AML-193 (cell line): ENCODE measurements around the gene AXL.
"Not testable (repeated sequence)": the region's sequence is repeated elsewhere in the genome, so short reads cannot be mapped to it uniquely, and the experiment has no call there.

Source experiments
- DNase-seq, 2 experiments: peaks; one replicate each; lab custom pipeline; 2025; lab: John Stamatoyannopoulos, UW

AXL gene

DNA sequence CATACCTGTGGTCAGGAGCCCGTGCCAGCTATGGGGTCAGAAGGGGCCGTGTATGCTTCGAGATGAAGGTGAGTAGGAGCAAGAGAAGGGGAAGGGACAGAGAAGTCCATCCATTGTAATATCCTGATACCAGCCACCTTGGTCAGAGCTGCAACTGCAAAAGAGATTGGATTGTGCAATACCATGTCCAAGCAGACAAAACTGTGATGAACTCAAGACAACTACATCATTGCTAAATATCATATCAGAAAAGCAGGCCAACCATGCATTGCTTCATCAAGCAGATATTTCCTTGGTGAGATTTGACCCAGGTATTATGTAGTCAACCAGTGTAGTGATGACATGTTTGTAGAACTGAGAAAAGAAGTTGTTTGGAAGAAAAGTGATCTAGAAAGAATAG, 57.2 kb downstream of the AXL start:
- DNase-seq: peak; percentile 70 to 76

DNA sequence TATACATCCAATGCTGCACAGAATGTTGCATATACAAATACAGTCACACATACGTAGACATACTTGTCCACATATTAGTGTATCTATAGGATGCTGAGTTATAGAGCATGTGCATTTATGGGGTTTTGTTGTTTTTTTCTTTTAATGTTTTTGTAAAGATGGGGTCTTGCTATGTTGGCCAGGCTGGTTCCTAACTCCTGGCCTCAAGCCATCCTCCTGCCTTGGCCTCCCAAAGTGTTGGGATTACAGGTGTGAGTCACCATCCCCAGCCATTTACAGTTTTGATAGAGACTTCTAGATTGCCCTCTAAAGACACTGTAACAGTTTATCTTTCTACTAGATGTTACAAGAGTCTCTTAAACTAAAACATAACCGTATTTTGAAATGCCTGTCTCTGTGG, 59.5 kb downstream of the AXL start:
- DNase-seq: no peak

DNA sequence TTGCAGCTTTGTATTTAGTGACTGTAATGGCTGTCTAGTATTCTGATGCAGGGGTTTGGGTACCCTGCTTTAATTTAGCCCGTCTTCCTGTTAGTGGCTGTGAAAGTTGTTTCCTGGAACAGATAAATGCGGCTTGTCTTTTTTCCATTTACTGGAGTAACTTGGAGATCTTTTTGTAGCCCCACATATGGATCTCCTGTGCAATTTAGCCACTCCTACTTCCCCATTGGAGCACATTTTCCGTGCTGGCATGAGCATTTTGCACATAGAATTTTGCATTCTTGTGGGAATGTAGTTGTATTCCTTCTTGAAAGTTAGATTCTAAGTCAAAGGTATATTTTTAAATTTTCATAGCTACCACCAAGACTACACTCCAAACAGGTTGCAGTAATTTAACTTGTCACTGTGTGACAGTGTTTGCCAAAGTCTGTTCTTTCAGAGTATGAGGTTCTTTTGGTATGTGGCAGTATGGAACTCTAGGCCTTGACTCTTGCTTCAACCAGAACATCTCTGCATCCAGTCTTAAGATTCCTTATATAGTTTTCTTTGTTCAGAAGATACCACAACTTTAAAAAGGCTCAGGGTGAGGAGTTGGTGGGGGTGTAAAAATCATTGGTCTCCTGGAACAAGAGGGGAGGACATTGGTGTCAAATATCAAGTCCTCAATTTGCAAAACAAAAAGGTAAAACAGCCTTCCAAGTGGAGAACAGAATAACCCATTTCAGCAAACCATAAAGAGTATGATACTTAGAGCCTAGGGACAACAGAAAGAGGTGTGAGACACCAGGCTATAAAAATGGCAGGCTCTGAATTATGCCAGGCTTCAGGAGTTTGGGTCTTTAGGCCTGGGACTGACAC, 69.9 kb downstream of the AXL start:
- DNase-seq: no peak

DNA sequence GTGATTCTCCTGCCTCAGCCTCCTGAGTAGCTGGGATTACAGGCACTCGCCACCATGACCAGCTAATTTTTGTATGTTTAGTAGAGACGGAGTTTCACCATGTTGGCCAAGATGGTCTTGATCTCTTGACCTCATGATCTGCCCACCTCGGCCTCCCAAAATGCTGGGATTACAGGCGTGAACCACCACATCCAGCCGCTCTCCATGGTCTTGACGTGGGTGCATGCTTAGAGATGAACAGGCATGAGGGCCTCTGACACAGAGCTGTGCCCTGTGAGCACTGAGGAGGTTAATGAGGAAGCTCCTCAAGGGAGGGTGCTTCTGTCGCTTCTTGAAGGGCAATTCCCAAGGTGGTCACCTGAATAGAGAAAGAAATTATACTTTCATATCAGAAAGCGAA, 70.8 kb downstream of the AXL start:
- DNase-seq: not testable (repeated sequence)

DNA sequence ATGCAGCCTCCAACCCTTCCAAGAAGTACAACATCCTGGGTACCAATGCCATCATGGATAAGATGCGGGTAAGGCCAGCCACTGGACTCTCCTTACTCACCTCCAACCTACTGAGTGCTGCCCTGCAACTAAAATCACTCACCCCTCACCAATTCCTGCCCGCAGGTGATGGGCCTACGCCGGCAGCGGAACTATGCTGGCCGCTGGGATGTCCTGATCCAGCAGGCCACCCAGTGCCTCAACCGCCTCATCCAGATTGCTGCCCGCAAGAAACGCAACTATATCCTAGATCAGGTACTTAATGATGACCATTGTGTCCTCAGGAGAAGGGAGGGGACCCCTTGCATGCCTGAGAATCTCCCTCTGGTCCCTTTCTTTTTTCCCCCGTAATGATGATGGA, 75.4 kb downstream of the AXL start:
- DNase-seq: no peak

DNA sequence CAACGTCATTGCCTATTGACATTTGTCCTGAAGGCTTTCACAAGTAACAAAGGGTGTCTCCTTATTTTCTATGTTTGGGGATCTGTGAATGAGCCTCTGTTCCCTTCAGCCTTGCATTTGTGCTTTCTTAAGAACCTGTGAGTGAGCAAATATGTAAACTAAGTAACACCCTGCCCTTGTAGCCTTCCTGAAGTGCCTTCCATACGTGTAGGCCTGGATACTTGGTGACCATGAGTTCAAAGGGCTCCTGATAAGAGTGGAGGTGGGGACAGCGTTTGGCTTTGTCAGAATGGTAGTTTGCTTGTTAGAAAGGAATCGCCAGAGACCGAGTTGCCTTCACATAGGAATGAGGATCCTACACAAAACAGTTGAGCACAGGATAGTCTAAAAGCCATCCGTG, 76.5 kb downstream of the AXL start:
- no peak for DNase-seq

DNA sequence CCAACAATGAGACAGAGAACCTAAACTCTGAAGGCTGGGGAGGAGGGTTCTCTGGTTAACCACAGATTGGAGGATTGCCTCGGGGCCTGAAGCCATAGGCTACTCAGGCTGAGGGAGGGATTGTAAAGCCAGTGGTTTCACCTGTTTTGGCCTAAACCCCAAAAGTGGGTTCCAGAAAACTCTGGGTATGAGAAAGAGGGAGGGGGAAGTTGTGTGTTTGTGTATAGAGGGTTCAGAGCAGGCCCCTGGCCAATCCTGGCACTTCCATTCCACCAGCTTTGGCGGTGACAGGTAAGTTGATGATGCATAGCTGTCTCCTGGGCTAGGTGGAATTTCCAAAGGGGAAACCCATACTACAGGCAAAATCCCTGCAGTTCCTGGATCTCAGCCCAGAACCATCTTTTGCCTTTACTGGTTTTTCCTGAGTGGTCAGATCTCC, 77.4 kb downstream of the AXL start:
- DNase-seq: no peak

DNA sequence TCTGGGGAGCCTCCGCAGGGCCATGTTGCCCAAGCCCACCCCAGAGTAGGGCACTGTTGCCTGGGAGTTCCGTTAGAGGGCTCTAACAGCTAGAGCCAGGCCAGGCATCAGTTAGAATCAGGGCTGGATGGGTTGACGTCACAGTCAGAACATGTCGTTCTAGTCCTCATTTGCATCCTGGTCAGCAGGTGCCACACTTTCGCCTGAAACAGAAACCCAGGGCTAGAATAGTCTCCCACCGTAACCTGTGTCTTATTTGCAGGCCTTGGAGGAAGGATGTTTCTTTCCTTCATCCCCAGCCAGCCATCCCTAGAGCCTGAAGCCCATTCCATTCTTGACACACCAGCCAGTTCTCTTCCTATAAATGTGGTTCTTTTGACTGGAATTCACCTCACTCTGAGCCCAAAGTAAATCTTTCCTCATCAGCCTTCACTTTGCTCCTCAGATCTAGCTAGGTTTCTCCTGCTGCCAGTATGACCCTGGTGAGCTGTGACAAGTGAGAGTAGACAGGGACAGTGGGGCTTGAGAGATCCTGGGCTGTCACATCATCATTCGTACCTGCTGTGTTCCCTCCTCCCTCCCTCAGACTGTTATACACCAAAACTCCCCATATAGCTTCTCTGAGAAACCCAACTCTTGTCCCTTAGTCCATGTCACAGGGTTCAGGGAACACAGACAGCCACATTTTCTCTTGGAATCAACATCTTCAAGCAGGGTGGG, 78.8 kb downstream of the AXL start:
- no peak for DNase-seq

DNA sequence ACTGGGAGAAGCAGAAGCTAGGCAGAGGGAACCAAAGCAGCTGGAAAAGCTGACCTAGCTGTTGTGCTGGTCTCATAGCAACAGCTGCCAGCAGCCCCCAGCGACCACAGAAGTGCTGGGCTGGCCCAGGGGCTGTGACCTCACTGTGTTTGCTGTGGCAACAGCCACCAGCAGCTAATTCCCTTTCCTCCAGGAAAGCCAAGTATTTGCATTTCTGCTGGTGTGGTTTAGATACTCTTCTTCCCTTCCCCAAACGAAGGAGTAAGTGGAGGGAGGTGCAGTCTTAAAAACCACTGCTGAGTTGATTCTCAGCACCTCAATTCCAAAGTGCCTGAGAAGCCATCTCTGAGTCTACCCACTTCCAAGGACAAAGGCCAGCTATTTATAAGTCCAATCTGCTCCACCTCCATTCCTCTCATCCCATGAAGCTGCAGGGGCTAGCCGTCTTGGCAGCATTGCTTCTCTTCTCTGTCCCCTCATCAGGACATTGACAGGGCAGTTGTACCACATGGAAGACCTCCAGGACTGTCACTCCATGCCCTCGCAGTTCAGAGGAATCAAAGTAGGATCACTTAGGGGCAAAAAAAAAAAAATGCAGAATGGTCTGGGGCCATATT, 79.4 kb downstream of the AXL start:
- no peak for DNase-seq

DNA sequence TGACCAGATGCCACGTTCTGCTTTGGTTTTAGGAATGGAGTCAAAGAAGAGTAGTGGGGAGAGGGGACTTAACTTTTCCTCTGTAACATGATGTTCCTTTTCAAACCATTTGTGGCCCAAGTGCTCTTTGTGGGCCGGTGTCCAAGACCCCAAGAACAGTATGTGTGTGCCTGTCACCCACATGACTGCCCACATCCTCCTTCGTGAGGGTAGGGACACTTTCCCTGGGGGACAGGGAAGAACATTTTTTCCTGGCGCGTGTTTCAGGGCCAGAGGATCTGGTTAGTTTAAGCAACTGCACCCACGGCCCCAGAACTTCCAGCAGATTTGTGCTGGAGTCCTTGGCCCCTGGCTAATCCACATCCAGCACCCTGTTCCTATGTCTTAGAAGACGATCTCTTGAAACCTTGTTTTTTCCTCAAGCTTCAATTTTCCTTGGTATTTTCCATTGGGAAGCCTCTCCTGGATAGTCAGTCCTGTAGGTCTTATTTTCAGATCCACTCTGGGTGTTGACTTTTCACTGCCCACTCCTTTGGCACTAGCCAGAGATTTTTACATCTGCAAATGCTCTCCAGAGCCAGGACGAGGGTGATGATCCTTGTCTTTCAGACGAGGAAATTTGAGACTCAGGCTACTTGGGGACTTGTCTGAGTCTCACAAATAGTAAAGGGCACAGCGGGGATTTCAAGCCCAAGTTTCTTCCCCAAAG, 80.2 kb downstream of the AXL start:
- DNase-seq: no peak

DNA sequence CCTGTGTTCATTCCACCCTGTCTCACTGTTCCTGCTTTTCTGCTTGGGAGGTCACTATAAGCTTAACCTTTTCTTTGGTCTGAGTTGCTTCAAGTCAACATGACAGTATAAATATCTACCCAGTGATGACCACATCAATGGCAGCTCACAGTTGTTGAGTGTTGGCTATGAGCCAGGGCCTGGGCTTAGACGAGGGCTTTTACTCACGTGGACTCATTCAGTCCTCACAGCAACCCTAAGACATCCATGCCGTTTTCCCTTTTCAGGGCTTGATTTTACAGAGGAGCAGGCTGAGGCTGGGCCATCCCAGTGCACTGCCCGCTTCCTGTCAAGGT, 80.7 kb downstream of the AXL start:
- DNase-seq: no peak

DNA sequence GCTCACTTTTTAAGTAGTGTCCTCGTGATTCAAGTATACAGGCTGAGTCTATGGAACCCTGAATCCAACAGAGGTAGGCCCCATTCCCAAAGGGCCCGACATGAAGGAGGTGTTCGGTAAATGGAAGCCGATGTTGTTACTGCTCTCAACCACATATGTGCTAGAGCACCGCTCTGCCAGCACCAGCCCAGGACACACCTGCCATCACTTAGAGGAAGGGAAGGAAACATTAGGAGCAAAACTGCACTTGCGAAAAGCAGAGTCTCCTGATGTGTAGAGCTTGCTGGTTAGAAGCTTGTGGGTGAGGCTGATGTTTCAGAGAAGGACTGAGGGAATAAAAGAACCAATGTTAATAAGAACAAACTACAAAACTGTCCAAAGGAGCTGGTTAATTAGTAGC, 81.5 kb downstream of the AXL start:
- DNase-seq: no peak

DNA sequence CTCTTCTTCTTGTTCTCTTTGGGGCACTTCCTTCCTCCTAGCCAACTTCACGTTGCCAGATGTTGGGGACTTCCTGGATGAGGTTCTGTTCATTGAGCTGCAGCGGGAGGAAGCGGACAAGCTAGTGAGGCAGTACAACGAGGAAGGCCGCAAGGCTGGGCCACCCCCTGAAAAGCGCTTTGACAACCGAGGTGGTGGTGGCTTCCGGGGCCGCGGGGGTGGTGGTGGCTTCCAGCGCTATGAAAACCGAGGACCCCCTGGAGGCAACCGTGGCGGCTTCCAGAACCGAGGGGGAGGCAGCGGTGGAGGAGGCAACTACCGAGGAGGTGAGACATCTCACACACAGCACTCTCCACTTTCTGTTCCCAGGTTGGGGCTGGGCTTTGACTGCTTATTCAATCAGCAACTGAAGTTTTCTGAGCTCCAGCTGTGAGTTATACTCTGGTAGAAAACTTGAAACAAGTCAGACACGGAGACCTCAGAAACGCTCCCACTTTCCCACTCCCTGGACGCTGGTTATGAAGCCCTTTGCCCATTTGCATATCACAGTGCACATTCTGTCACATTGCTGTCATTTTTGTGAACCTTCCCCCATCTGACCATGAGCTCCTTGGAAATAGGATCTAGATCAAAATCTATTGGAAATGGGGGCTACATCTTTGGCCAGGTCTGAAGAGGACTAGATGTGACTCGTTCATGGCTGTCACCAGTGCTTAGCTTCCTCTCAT, 83.8 kb downstream of the AXL start:
- DNase-seq: no peak

DNA sequence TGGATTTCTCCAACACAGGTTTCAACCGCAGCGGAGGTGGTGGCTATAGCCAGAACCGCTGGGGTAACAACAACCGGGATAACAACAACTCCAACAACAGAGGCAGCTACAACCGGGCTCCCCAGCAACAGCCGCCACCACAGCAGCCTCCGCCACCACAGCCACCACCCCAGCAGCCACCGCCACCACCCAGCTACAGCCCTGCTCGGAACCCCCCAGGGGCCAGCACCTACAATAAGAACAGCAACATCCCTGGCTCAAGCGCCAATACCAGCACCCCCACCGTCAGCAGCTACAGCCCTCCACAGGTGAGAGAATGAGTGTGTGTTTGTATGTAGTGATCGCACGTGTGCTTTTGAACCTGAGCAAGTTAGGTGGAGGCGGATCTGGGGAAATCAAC, 84.9 kb downstream of the AXL start:
- no peak for DNase-seq

DNA sequence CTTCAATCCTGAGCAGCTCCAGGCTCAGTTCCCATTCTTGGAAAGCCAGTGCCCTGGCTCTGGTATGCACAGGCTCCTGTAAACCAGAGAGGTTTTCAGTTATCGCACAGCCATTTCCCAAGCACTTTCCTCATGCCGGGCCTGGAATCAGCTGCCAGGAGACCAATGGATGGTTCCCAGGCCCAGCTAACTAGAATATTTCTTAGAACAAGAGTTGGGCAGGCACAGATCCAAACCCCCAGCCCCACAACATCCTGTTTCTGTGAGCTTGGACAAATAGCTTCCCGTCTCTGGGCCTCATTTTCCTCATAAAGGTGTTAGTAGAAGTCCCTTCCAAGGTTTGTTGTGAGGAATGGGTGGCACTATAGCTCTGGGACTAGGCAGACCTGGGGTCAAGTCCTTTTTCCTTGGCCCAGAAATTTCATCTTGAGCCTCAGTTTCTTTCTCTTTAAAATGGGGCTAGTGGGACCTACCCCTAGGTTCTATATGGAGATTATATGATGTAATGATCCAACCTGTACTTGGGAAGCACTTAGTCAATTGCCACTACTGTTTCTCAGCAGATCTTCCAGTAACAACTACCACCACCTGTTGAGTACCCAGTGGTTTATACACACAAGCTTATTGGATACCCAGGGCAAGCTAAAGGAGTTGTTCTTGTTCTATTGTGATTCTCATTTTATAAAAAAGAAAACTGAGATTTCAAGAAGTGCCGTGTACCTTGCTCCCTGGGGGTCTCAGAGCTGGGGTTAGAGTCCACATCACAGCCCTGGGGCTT, 85.9 kb downstream of the AXL start:
- DNase-seq: no peak

DNA sequence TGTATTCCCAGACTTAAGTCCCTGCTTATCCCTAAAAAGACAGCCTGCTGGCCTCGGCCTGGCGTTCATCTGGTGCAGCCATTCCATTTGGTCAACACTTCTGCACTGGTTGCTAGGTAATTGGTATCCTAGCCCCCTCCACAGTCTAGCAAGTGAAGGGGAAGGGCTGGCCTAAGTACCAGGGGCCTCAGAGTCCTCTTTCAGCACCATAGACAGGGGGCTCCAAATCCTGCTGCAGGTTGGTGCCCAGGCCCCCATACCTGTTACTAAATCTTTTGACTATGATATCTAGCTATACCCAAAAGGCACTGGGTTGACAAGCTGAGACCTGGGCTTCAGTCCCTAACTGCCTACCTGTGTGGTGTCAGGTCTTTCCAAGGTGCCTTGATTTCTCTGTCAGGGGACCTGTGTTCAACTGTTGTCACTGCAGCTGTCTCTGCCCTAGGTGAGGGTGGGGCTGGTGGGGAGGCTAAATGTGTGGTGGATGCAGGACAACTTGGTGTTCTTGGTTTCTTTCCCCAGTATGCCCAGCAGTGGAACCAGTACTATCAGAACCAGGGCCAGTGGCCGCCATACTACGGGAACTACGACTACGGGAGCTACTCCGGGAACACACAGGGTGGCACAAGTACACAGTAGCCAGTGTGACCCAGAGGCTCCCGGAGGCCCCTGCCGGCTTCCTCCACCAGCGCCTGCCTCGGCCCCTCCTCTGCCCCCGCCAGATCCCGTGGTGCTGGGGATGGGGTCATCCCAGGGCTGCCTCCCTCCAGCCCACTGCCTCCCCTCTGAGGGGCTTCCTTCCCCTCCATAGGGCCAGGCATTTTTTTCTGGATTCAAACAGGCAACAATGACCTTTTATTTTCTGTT, 87.1 kb downstream of the AXL start:
- DNase-seq: no peak

DNA sequence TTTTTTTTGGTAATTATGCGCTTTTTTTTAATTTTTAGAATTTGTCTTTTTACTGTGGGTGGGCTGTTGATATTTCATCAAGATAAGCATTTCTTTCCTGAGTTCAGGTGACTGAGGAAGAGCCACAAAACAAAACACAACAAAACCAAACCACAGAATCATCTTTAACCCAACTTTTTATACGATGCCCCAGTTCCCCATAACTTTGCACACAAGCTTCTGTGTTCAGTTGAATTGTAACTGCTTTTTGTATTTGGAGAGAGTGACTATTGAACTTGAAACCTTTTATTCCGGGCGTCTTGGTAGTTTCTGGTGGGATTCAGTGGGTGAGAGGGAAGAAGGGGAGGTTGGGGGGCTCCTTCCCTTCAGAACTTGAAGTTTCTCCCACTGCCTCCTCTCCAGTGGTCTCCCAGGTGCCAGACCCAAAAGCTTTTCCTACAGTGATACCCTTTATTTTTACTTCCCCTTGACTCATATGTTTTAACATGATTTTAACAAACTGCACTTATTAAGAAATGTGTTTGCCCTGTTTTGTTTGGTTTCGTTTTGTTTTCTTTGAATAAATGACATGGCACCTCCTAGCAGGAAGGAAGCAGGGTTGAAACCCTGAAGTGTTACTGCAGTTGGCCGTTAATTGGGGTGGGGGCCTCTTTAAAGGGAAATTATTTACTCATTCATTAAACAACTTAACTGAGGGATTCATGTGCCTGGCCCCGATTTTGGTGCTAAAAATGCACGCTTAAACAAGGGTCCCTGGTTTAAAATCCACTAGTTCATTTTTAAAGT, 88.3 kb downstream of the AXL start:
- no peak for DNase-seq

DNA sequence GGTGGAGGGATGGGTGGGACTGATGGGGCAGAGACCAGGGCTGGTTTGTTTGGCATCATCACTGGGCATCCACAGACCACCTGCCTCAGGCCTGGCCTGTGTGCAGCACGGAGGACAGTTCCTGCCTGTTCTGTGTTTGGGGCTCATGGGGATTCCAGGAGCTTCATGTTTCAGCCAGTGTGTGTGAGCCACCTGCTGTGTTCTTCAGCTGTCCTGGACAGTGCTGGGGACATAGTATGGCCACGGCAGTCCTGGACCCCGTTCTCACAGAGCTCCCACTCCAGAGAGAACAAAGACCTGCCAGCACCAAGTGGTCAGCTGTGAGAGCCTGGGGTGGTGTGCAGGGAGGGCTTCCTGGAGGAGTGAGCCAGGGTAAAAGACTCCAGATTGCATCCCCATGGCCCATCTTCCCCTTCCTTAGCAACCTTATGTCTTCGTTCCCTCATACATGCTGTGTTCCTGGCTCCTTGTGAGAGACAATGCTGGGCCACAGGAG, 89.0 kb downstream of the AXL start:
- DNase-seq: no peak
